Thyroid gland (tissue), 4 donors: ENCODE measurements around the gene NADSYN1. TPM values are rescaled to one million over a fixed set of nuclear protein-coding genes. Genes with fewer than 3 reads are reported as not detected.
"Not testable (repeated sequence)": the region's sequence is repeated elsewhere in the genome, so short reads cannot be mapped to it uniquely, and the experiment has no call there.

Source experiments
- DNase-seq, 2 donors: peaks; one replicate each; pipeline ENCODE4 v3.0.0-alpha.2; 2019
- H3K27ac ChIP-seq, 3 donors: fragments of 200-600 bp; sonication (generic); 1 replicate in 2 of 3; 2 replicates in 1 of 3; pipeline ENCODE4 v1.5.1; 2016 to 2019; ENCODE audit warnings: mild to moderate bottlenecking in 1 of 3, moderate library complexity in 1 of 3
- H3K27me3 ChIP-seq: fragments of 200-600 bp; sonication (generic); one replicate; pipeline ENCODE4 v1.5.1; 2019
- H3K36me3 ChIP-seq, 2 donors: fragments of 200-600 bp; sonication (generic); one replicate each; pipeline ENCODE4 v1.5.1; 2016 to 2019
- H3K4me1 ChIP-seq, 2 donors: fragments of 200-600 bp; sonication (generic); one replicate each; pipeline ENCODE4 v1.5.1; 2017 to 2019
- H3K4me3 ChIP-seq, 3 donors: fragments of 200-600 bp; sonication (generic); replicated peaks in 1 of 3; 1 replicate in 2 of 3; 2 replicates in 1 of 3; pipeline ENCODE4 v1.5.1; 2016; ENCODE audit warnings: mild to moderate bottlenecking in 1 of 3
- H3K9me3 ChIP-seq: fragments of 200-600 bp; sonication (generic); one replicate; pipeline ENCODE4 v1.5.1; 2017
- CTCF ChIP-seq, 6 experiments: fragments of 200-600 bp in 3 of 6; fragments of 450-650 bp in 3 of 6; sonication (generic) in 3 of 6; IDR thresholded peaks; one replicate each; pipeline ENCODE4 v1.5.1; 2016 to 2019; ENCODE audit warnings: antibody characterized with exemption in 6 of 6, mild to moderate bottlenecking in 2 of 6, inconsistent platforms in 1 of 6, moderate library complexity in 1 of 6
- POLR2A ChIP-seq, 2 donors: fragments of 450-650 bp; IDR thresholded peaks; one replicate each; pipeline ENCODE4 v1.6.1; 2017; ENCODE audit warnings: antibody characterized with exemption in 2 of 2, mild to moderate bottlenecking in 2 of 2, moderate library complexity in 1 of 2
- WGBS, 2 donors: methylation state at CpG; one replicate each; pipeline ENCODE4 v1.1.5; 2017; 5-methylcytosine and 5-hydroxymethylcytosine counted together
- intact Hi-C: fragments of 100-400 bp; cut with DNase I; formaldehyde crosslinking; loops from one replicate; pipeline ENCODE4 v1.15.1; 2023
- total RNA-seq, 4 donors: library from RNA; depleted of rRNA; stranded (reverse); fragments of >200 nt; gene quantifications; one replicate each; pipeline ENCODE4 v1.2.3, GENCODE V29; 2016

Gene NADSYN1
- total RNA-seq, 4 donors from 2014 or later = 41.9 to 102 (median 54.7) TPM

- DNase-seq = no peak
- no peak overlapping the region for H3K4me3 ChIP-seq
- H3K27me3 ChIP-seq = no peaks in the 10 kb centered on the region
- H3K27ac ChIP-seq = no peak overlapping the region
- TF ChIP-seq CTCF (IDR thresholded peaks at IDR 0.05) (no peak), POLR2A (IDR thresholded peaks at IDR 0.05) (no peak)
- intact Hi-C loops = no loop called here
- WGBS, 2 donors = 82 to 87% methylated on average over 7 of the region's 7 CpGs
- no peaks in the 10 kb centered on the region for H3K36me3 ChIP-seq
- no peaks in the 10 kb centered on the region for H3K9me3 ChIP-seq
- H3K4me1 ChIP-seq = no peaks in the 10 kb centered on the region
Measured at GRCh38 chr11:71410363-71410966, 42.5 kb upstream of the NADSYN1 start.

- Histone ChIP-seq H3K36me3 (no peaks in the 10 kb centered on the region), H3K9me3 (no peaks in the 10 kb centered on the region), H3K4me1 (no peaks in the 10 kb centered on the region), H3K27me3 (no peaks in the 10 kb centered on the region), H3K27ac (no peak overlapping the region), H3K4me3 (no peak overlapping the region)
- TF ChIP-seq CTCF (IDR thresholded peaks at IDR 0.05) = no peak
- no peak for TF ChIP-seq POLR2A (IDR thresholded peaks at IDR 0.05)
- intact Hi-C loops = no loop called here
- no peak for DNase-seq
Measured at GRCh38 chr11:71414645-71415044, 38.4 kb upstream of the NADSYN1 start.

GRCh38 chr11:71418643-71419042, 34.4 kb upstream of the NADSYN1 start:
- Histone ChIP-seq H3K27ac (no peak overlapping the region), H3K4me1 (no peaks in the 10 kb centered on the region), H3K36me3 (no peaks in the 10 kb centered on the region), H3K9me3 (no peaks in the 10 kb centered on the region), H3K4me3 (no peak overlapping the region), H3K27me3 (no peaks in the 10 kb centered on the region)
- TF ChIP-seq POLR2A (IDR thresholded peaks at IDR 0.05) = no peak
- no peak for TF ChIP-seq CTCF (IDR thresholded peaks at IDR 0.05)
- WGBS, 2 donors = 83 to 87% methylated on average over 5 to 8 of the region's 8 CpGs
- intact Hi-C loops = no loop called here
- DNase-seq = no peak

DNA sequence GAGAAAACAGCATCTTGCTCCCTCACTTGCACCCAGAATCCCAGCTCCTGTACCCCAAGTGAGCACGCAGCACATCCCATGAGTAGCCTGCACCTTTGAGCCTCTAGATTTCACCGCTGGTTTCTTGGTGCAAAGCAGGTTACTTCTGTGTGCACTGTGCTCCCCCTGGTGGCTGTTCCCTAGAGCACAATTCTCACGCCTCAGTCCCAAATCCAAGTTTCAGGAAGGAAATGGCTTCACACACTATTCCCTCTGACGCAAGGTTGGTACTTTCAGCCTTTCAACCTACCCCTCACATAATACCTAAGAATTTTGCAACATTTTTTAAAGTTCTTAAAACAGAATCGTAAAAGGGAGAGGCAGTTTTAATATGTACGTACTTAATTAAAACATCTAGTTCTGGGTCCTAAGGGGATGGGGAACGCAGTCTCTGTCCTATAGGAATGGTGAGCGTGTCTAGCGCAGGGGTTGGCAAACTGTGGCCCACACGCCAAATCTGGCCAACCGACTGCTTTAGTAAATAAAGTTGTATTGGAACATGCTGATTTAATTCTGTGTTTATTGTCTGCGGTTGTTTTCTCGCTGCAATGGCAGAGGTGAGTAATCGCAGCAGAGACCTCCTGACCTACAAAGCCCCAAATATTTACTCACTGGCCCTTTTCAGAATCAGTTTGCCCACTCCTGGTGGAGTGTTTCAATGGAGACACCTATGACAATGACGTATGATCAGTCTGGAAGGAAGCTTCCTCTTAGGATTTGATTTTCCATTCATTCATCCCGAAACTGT, 32.4 kb upstream of the NADSYN1 start:
- peak; percentile 22 to 32 for DNase-seq
- Histone ChIP-seq H3K4me3 (no peak overlapping the region), H3K36me3 (no peaks in the 10 kb centered on the region), H3K4me1 (no peaks in the 10 kb centered on the region), H3K27me3 (no peaks in the 10 kb centered on the region), H3K9me3 (no peaks in the 10 kb centered on the region), H3K27ac (no peak overlapping the region)
- no peak for TF ChIP-seq POLR2A (IDR thresholded peaks at IDR 0.05)
- TF ChIP-seq CTCF (IDR thresholded peaks at IDR 0.05) = peak in 5 of 6 experiments; percentile 11 to 52 (median 39)
- intact Hi-C loops = no loop called here
- 80 to 81% methylated on average over 16 of the region's 16 CpGs for WGBS, 2 donors

DNA sequence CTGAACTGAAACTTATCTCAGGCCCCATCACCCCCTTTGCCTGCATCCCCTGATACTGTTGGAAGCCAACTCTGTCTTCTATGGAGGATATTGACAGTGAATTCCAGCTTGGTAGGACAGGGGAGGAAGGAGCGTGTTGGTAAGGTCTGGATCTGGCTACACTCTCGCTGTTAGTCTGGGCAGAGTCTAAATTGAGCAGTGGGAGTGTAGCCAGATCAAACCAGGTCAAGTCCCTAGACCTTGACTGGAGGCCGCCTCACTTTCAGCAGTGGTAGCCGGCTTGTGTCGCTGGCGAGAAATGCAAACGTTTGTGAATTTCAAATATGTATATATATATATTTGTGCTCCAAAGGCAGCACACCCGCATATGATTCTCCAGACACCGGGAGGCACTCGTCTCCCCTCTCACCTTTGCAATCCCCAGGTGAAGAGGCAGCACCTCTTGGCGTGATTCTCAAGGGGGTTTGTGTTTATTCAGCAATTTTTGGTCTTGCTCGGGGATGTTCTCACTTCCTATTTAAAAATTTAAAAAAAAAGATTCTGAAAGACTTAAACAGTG, 31.5 kb upstream of the NADSYN1 start:
- Histone ChIP-seq H3K36me3 (no peaks in the 10 kb centered on the region), H3K27me3 (no peaks in the 10 kb centered on the region), H3K4me1 (no peaks in the 10 kb centered on the region), H3K4me3 (no peak overlapping the region), H3K27ac (no peak overlapping the region), H3K9me3 (no peaks in the 10 kb centered on the region)
- intact Hi-C loops = no loop called here
- no peak for DNase-seq
- 81 to 82% methylated on average over 12 of the region's 12 CpGs for WGBS, 2 donors
- TF ChIP-seq POLR2A (IDR thresholded peaks at IDR 0.05) = no peak

- WGBS, 2 donors = 95 to 98% methylated on average over 3 of the region's 3 CpGs
- intact Hi-C loops = not testable (repeated sequence)
Measured at GRCh38 chr11:71422318-71422717, 30.7 kb upstream of the NADSYN1 start.

More at GRCh38 chr11:71422318-71422717, 30.7 kb upstream of the NADSYN1 start:
- not testable (repeated sequence) for H3K27ac ChIP-seq, H3K27me3 ChIP-seq, H3K36me3 ChIP-seq, DNase-seq, H3K4me3 ChIP-seq, H3K4me1 ChIP-seq, H3K9me3 ChIP-seq
